Activated CD8-positive, alpha-beta T cell treated with anti-CD3 and anti-CD28 coated beads for 36 hours (primary cell): ENCODE data around the gene EPRS1. TPM values are rescaled to one million over a fixed set of nuclear protein-coding genes. Genes with fewer than 3 reads are reported as not detected.

Experiments used
- ATAC-seq: fragments of 200-7000 bp; cut with Tn5 transposase; one replicate; pipeline ENCODE4 v1.10.0; 2021; ENCODE audit warnings: mild to moderate bottlenecking, moderate library complexity
- CTCF ChIA-PET: fragments of 350-600 bp; sonication (Branson Sonifier 250); formaldehyde crosslinking; loops from one replicate; lab custom pipeline; 2021; ENCODE audit warnings: antibody characterized with exemption; lab: Charles Lee
- POLR2A ChIA-PET: fragments of 350-600 bp; sonication (Branson Sonifier 250); formaldehyde crosslinking; loops from one replicate; lab custom pipeline; 2021; ENCODE audit warnings: antibody characterized with exemption; lab: Charles Lee
- DNase-seq: peaks from one replicate; pipeline ENCODE4 v3.0.0-alpha.2; 2020
- H3K27ac Mint-ChIP-seq: one replicate; pipeline ENCODE4 v1.8.0; 2021; ENCODE audit warnings: mild to moderate bottlenecking, mixed read lengths
- H3K27me3 Mint-ChIP-seq: one replicate; pipeline ENCODE4 v1.8.0; 2021; ENCODE audit warnings: mixed read lengths
- H3K36me3 Mint-ChIP-seq: one replicate; pipeline ENCODE4 v1.8.0; 2021; ENCODE audit warnings: low read depth, mixed read lengths
- H3K4me1 Mint-ChIP-seq: one replicate; pipeline ENCODE4 v1.8.0; 2021; ENCODE audit warnings: low read depth, mixed read lengths
- H3K4me3 Mint-ChIP-seq: one replicate; pipeline ENCODE4 v1.8.0; 2021; ENCODE audit warnings: mild to moderate bottlenecking, moderate library complexity, mixed read lengths
- H3K9me3 Mint-ChIP-seq: one replicate; pipeline ENCODE4 v1.8.0; 2021; ENCODE audit warnings: mixed read lengths
- CTCF ChIP-seq: fragments of 200-600 bp; IDR thresholded peaks from one replicate; pipeline ENCODE4 v1.8.0; 2022; ENCODE audit warnings: antibody characterized with exemption, mild to moderate bottlenecking
- intact Hi-C: fragments of 100-400 bp; cut with micrococcal nuclease; formaldehyde crosslinking; loops from one replicate; pipeline ENCODE4 v1.10.0; 2022
- total RNA-seq, 2 experiments: library from RNA; stranded (reverse); gene quantifications; one replicate each; pipeline ENCODE4 v1.2.3, GENCODE V29; 2021

EPRS1 gene
- total RNA-seq: 100 to 1,000 TPM; 200 to 210 TPM

- DNase-seq: peak; percentile 94
- Mint-ChIP-seq H3K36me3 (peaks cover 33% of the 10 kb centered on the region), H3K27me3 (no peaks in the 10 kb centered on the region), H3K27ac (peak within 1 kb of the TSS; percentile 97), H3K4me1 (peaks cover 33% of the 10 kb centered on the region), H3K4me3 (peak within 1 kb of the TSS; percentile 99), H3K9me3 (no peaks in the 10 kb centered on the region)
- CTCF ChIA-PET: interaction anchor here (1.2 kb wide), 1 partner anchor 67 kb away, joined by 3 read pairs; no protein-coding TSS in a partner anchor
- ATAC-seq: peak; percentile 98
- peak; percentile 74 for TF ChIP-seq CTCF
- intact Hi-C loops: loop anchor here (5.0 kb wide), 1 partner anchor 46 kb away; the partner anchor contains the start of gene IARS2
- POLR2A ChIA-PET: interaction anchor here (1.6 kb wide), 1 partner anchor 48 kb away, joined by 3 read pairs; the partner anchor contains the start of gene IARS2
Measured at GRCh38 chr1:220046052-220046930, at the start of gene EPRS1. TSS of gene EPRS1 (minus strand) at chr1:220046505. CDS start at chr1:220046388, 117 bp downstream.

GRCh38 chr1:220094016-220094911 is 48.0 kb upstream of the EPRS1 start, which contains the start of gene IARS2:
TSS of gene IARS2 (plus strand) at chr1:220094132. CDS start at chr1:220094217, 85 bp downstream.
- CTCF ChIA-PET: interaction anchor here (0.6 to 1.1 kb wide), 3 partner anchors 9 to 128 kb away, joined by 3 to 4 read pairs (median 3); no protein-coding TSS in a partner anchor

GRCh38 chr1:220093361-220094015 is 47.2 kb upstream of the EPRS1 start:
- peak overlapping the region; percentile 34 for H3K27ac Mint-ChIP-seq
- H3K27me3 Mint-ChIP-seq: no peaks in the 10 kb centered on the region
- DNase-seq (peak; percentile 19), ATAC-seq (peak; percentile 4)
- intact Hi-C loops: loop anchor here (5.0 kb wide), 1 partner anchor 46 kb away; the partner anchor contains the start of gene EPRS1
- H3K9me3 Mint-ChIP-seq: no peaks in the 10 kb centered on the region
- peaks cover 14% of the 10 kb centered on the region for H3K36me3 Mint-ChIP-seq
- no peak for TF ChIP-seq CTCF
- H3K4me1 Mint-ChIP-seq: peaks cover 28% of the 10 kb centered on the region
- POLR2A ChIA-PET: interaction anchor here (1.2 kb wide), 1 partner anchor 46 kb away, joined by 3 read pairs; no protein-coding TSS in a partner anchor
- H3K4me3 Mint-ChIP-seq: no peak overlapping the region
- CTCF ChIA-PET: interaction anchor here (0.6 to 1.1 kb wide), 3 partner anchors 8 to 129 kb away, joined by 3 to 4 read pairs (median 3); no protein-coding TSS in a partner anchor

More at GRCh38 chr1:220094016-220094911, 48.0 kb upstream of the EPRS1 start, which contains the start of gene IARS2:
- peak within 1 kb of the TSS; percentile 78 for H3K4me3 Mint-ChIP-seq
- H3K27ac Mint-ChIP-seq: peak within 1 kb of the TSS; percentile 73
- H3K4me1 Mint-ChIP-seq: peaks cover 27% of the 10 kb centered on the region
- no peaks in the 10 kb centered on the region for H3K9me3 Mint-ChIP-seq
- H3K36me3 Mint-ChIP-seq: peaks cover 14% of the 10 kb centered on the region
- ATAC-seq (peak; percentile 82), DNase-seq (peak; percentile 94)
- no peak for TF ChIP-seq CTCF
- intact Hi-C loops: loop anchor here (5.0 kb wide), 1 partner anchor 47 kb away; the partner anchor contains the start of gene EPRS1
- POLR2A ChIA-PET: interaction anchor here (1.2 kb wide), 1 partner anchor 47 kb away, joined by 3 read pairs; no protein-coding TSS in a partner anchor
- H3K27me3 Mint-ChIP-seq: no peaks in the 10 kb centered on the region

DNA sequence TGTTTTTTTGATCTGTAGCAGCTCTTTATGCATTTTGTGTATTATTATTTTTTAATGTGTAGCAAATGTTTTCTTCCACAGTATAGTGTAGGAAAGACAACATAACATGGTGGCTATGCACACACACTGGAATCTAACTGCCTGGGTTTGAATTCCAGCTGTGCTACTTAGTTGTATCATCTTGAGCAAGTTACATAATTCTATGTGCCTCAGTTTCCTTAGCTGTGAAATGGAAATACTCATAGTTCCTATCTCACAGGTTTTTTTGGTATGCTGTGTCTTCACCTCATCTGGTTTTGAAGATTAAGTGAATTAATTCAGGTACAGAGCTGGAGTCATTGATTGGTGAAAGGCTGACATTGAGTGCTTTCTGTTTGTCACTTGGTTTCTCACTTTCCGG is 46.4 kb upstream of the EPRS1 start:
- intact Hi-C loops: loop anchor here (5.0 kb wide), 1 partner anchor 45 kb away; the partner anchor contains the start of gene EPRS1
- Mint-ChIP-seq H3K27me3 (no peaks in the 10 kb centered on the region), H3K4me3 (no peak overlapping the region), H3K9me3 (no peaks in the 10 kb centered on the region), H3K36me3 (peaks cover 8% of the 10 kb centered on the region), H3K4me1 (peaks cover 25% of the 10 kb centered on the region), H3K27ac (no peak overlapping the region)
- no peak for ATAC-seq
- DNase-seq: no peak
- TF ChIP-seq CTCF: no peak
- POLR2A ChIA-PET: no interaction called here
- CTCF ChIA-PET: interaction anchor here (0.8 kb wide), 1 partner anchor 45 kb away, joined by 3 read pairs; no protein-coding TSS in a partner anchor
